Head of caudate nucleus (tissue), 42 donors: ENCODE results near the gene IQSEC1.

Experiments
- DNase-seq, 42 donors: peaks; one replicate each; pipeline versions ENCODE4 v3.0.0 to v3.0.0-alpha.2; 2020 to 2021; ENCODE audit warnings: mixed read lengths in 7 of 42
- intact Hi-C: fragments of 100-400 bp; cut with DNase I; formaldehyde crosslinking; loops from one replicate; pipeline ENCODE4 v1.15.0; 2022

Gene IQSEC1

DNA sequence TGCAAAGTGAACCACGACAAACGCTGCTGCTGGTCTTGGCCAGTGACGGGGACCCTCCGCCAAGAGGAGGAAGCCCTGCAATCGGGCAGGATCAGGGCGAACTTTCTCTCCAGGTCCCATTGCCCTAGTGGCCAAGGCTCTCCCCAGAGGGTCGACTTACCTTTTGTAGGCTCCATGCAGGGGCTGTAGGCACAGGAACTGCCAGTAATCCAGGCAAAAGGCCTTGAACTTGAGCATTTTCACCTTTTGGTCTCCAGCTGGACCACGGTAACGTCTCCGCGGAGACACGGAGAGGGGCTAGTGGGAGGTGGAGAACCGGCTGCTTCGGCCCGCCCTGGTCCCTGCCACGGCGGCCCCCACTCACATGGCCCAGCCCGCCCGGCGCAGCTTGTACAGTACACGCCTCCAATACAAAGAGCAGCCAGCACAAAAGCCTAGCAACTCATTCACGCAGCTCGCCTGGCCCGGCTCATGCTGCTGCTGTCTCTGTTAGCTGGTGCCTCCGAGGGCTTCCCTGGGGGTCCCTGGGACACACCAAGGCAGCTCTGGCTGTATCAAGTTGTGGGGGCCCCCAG lies 31.0 kb downstream of the IQSEC1 start:
- peak in 37 of 42 donors; percentile 49 to 82 (median 66) for DNase-seq
- intact Hi-C loops: no loop called here

DNA sequence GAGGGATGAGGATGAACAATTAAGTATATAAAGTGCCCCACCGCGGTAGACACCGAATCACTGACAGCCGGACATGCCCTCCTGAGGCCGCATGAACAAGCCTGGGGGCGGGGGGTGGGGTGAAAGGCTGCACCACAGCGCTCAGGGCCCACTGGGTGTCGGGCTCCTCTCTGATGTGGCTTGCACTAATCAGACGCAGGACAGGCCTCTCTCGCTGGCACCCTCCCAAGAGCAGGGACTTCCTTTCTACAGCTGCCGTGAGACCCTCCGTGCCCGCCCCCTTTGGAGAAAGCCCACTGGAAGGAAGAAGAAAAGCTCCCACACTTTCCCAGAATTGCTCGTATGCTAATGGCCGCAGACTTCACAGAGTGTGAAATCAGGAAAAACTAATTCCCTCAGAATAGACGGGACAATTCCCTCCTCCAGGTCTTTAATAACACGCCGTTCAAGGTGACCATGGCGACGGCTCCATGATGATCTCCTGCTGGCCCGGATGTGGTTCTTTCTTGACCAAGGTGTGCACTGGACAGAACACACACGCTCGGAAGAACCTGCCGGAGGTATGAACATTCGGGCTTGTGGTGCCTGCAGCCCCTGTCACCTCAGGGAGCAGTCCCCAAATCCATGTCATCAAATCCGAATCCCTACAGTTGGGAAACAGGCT lies 32.0 kb downstream of the IQSEC1 start:
- intact Hi-C loops: no loop called here
- DNase-seq: peak in 1 of 42 donors; percentile 39

DNA sequence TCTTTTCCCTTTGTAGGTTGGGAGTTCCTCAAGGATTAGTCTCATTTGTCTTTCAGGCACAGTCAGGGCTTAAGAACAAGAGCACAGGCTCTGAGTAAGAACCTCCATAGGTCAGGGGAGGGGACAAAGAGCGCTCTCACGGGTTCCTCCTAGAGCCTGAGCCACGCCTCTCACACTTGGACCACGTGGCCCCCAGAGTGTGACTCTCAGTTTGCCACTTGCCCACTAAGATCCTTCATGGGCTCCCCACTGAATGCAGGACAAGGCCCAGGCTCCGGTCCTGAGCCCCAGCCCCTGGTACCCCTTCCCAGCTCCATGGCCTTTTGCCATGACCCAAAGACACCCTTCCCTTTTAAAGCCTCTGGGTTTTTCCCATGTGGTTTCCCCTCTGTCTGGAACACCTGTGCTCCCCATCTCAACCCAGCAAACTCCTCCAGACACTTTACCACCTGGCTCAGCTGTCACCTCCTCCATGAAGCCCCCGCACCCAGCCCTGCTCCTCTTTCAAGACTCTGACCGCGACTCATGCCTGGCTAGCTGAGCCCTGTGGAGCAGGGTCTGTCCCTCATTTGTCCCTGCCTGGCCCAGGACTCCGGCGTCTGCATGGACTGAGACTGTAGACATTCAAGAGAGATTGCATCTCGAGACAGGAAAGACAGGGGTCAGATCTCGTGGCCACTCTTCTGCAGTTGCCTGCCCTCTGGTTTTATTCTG lies 32.7 kb downstream of the IQSEC1 start:
- intact Hi-C loops: no loop called here
- DNase-seq: peak in 1 of 42 donors; percentile 59

DNA sequence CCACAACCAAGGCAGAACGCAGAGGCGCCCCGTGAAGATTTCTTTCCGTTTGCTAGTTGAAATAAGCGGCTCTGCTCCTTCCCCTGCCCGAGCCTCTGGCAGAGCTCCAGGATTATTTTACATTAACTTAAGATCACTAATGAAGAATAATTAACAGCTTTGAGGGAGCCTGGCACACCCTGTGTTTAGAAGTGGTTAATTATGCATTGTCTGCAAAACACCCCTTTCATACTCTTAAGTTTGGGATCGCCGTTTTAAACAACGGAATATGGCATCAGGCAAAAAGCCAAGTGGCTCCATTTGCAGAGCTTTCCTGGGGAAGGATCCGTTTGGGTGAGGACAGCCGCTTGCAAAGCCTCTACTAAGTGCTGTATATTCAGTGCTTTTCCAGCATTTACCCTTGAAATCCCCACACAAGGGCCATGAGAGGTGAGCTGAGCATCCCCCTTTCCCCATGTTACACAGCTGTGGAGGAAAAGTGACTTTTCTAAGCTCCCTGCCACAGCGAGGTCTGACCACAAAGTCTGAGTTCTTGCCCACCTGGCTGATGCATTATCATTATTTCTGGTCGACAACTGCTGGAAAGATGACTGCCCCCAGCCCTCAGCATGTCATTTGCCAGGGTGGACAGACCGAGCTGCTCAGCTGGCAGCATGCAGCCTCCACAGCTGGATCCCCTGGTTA lies 33.9 kb downstream of the IQSEC1 start:
- intact Hi-C loops: no loop called here
- DNase-seq: no peak

DNA sequence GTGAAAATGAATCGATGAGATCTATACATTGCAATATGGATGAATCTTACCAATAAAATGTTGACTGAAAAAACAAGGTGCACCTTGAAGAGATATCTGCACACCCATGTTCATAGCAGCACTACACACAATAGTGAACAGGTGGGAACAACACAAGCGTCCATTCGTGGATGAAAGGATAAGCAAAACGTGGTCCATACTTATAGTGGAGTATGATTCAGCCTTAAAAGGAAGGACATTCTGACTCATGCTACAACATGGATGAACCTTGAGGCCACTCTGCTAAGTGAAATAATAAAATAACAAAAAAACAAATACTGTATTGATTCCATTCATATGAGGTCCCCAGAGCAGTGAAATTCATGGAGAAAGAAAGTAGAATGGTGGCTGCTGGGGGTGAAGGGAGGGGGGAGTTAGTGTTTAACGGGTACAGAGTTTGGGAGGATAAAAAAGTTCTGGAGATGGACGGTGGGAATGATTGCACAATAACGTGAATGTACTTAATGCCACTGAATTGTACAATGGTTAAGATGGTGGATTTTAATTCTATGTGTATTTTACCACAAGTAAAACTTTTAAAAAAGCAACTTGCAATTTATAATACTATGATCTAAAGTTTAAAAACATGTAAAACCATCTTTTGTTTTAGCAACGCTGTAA lies 35.6 kb downstream of the IQSEC1 start:
- DNase-seq: no peak
- intact Hi-C loops: no loop called here

DNA sequence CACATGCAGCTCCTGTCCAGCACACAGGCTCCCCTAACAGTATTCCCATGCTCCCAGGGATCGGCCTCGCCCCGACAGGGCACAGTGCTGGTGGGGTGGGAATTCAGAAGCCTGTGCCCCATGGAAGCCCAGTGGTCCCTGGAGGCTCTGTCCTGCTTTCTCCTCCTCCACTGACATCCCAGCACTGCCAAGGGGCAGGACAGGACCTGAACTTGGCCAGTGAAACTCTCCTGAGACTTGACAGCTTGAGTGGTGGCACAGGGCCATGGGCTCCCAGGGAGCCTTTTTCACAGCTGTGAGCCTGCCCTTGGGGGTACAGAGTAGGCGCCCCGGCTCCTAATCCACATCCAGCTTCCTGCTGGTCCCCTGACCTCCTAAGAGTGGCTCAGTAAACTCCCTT lies 38.4 kb downstream of the IQSEC1 start:
- no peak for DNase-seq

DNA sequence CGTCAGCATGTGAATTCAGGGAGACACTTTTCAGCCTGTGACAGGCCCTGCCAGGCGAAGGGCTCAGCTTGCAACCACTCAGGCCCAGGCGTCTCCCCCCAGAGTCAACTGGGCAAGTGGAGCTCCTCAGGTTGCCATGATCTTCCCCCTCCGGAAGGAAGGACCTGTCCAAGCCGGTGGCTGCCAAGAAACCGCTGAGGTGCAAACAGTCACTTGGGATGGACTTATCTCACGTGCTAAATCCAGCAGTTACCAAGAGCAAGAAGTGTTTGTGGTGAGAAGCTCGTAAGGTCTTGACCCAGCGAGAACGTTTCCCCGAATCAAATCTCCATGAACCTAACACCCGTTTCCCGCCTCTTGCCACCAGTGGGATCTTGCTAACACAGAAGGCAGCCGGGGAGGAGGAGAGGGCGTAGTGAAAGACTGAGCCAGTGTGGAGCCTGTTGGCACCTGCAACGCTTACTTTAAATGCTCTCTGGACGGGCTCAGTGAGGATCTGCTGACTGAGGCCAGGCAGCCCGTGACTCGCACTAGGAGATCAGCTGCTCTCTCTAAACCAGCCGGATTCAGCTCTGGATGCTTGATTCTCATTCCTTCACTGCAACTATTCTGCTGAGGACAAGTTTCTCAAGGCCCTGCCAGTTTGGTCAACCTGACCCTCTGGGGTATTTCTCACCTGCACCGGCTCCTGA lies 39.0 kb downstream of the IQSEC1 start:
- intact Hi-C loops: no loop called here
- DNase-seq: peak in 4 of 42 donors; percentile 29 to 60 (median 38)

More for the DNA sequence above, 38.4 kb downstream of the IQSEC1 start:
- intact Hi-C loops: no loop called here

DNA sequence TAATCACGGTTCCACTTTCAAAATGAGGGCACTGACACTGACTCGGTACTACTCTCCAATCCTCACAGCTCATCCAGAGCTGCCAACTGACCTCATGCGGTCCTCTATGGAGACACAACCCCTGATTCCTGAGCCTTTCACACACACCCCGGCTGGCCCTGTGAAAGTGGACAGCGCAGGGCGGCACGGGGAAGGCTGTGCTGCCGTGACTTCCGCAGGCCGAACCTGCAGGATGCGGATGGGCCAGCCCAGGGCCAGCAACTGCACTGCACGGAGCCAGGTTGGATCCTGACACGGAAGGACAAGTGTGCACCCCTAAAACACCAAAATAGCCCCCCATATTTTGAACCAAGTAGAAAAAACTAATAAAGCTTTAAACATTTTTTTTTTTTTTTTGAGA lies 41.0 kb downstream of the IQSEC1 start:
- DNase-seq: no peak
- intact Hi-C loops: no loop called here

DNA sequence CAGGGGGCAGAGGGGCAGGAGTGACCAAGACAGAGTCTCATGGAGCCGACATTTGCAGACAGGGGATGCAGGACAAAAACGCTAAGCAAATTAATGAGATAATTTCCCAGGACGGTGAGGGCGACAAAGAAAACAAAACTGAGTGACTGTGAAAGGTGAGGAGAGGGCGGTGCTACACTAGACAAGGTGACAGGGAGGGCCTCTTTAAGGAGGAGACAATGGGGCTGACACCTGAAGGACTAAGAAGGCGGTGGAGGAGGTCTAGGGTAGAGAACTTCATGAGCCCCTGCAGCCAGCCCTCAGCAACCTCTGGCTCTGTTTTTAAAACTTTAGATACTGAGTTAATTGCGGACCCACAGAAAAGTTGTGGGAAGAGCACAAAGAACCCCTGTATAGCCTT lies 41.6 kb downstream of the IQSEC1 start:
- intact Hi-C loops: no loop called here
- no peak for DNase-seq

DNA sequence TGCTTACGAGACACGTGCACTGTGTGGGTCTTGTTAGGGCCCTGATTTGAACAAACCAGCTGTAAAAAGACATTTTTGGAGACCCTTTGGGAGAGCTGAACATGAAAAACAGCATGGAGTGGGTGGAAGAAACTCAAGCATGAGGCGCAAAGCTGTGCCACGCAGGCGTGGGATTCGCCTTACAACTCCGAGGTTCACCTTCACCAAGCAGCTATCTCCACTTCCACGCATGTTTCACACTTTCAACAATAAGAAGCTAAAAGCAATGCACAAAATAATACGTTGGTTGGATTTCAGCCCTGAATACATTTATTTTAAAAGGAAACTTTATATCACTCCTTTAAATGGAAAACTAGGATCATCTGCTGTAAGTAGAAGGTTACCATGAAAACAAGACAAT lies 42.5 kb downstream of the IQSEC1 start:
- intact Hi-C loops: no loop called here
- DNase-seq: peak in 21 of 42 donors; percentile 37 to 79 (median 64)

DNA sequence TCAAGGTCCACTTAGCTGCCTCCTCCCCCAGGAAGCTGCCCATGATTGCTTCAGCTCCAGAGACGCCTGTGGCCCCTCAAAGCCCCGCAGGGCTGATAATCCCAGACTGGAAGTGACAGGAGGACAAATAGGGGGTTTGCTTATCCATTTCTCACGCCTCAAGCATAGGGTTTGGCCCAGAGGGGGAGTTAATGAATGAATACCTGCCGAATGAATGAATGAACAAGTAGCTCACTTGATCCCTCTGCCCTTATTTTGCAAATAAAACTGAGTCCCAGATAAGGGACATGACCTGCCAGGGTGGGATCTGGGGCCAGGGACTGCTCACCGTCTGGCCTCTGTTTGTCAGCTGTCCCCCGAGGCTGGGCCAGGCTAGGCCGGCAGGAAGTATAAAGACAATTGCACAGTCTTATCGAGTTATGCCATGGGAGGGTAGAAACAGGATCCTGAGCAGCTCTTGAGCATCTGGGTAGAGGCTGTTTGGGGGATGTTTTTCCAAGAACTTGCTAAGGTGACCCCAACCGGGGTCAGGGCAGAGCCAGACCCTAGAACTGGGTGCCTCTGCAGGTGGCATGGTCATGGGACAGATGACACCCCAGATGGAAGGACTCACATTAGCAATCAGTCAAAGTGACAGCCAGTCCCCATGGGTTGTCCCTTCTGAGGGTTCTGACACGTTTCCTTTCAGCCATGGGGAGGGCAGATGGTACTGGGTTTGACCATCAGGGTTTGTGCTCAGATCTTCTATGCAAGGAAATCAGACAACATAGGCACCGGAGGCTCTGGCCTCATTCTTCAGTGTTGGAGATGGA lies 45.0 kb downstream of the IQSEC1 start:
- DNase-seq: no peak
- intact Hi-C loops: no loop called here

DNA sequence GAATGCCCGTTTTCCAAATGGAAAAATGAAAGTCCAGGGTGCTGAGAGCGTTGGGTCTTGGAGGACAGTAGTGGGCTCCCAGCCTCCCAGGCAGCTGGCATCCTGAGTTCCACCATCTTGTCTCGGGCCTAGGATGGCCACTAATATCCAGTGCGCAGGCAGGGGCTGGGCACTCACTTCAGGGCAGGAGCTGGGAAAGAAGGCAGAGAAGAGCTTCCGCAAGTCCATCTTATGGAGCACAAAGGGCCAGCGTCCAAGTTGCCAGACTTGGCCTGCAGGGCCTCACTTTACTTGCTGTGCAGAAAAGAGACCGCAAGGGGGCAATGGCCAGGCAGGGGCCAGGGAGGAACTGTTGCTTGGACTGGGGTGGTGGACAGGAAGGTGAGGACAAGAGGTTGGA lies 46.1 kb downstream of the IQSEC1 start:
- intact Hi-C loops: no loop called here
- no peak for DNase-seq

DNA sequence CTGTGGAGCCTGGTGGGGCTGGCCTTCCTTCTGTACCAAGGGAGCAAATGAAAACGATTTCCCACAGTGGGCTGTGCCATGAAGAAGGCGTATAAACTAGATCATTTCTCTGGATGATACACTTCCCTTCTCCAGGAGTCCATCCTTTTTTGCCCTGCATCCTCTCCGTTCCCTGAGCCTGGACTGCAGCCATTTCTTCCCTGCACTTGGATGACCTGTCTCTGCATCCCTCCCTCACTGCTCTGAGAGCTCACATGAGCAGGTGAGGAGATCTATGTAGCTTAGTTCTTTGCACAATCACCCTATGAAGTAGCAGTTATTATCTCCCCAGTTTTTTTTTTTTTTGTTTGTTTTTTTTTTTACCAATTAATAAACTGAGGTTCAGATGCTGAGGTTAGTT lies 46.7 kb downstream of the IQSEC1 start:
- DNase-seq: no peak
- intact Hi-C loops: no loop called here

DNA sequence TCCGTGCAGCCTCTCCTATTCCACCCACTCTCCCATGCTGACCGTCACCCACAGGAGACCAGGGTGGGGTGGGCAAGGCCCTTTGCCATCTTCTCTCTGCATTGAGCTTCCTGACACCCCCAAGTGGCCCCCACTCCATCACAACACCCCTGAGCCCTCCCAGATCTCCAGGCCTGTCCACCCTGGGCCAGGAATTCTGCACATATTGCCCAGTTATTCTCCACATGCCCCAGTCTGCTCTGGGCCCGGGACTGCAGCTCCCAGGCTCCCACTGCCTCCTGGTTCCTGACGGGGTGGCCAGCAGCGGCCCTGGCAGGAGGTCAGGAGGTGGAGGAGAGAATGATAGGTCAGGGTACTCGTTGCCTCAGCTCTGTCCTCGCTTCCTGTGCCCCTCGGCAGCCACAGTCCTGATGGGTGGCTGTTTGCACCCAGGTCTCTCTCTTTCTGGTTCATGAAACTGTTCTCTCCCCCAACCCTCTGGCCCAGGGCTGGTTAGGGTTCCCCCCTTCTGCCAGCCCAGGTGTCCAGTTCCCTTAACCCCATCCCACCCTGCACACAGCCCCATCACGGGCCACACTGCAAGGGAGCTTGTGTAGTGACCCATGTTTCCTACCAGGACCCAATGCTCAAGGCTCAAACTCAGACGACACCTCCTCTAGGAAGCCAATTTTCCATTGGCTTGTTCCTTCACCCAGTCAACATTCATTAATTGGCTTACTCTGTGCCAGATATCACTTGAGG lies 47.3 kb downstream of the IQSEC1 start:
- intact Hi-C loops: no loop called here
- no peak for DNase-seq

DNA sequence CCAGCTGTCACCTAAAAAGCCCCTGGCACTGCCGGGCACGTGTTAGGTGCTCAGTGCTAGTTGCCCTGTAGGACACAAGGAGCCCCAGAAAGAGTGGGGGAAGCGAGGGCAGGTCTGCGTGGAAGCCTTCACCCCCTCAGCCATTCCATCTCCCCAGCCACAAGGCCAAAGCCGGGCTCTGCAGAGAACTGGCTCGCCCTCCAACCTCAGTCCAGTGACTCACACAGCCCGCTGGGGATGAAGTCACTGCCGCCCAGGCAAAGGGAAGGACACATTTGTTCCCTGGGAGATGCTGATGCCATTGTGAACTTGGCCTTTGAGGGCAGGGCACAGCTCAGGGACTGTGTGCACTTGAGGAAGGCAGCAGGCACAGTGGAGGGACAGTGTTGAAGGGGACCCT lies 48.1 kb downstream of the IQSEC1 start:
- intact Hi-C loops: no loop called here
- peak in 33 of 42 donors; percentile 50 to 88 (median 69) for DNase-seq

DNA sequence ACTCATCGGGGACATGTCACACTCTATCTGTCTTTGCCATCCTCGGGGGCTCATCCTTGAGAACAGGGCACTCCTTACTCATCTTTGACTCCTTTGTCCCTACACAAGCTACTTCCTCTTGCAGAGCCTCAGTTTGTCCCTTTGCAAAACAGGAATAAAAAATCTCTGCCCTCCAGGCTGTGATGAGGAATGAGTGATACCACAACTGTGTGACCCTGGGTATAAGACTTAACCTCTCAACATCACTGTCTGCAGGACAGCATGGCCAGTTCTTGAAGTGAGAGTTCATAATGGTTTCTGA lies 48.5 kb downstream of the IQSEC1 start:
- intact Hi-C loops: no loop called here
- DNase-seq: no peak

DNA sequence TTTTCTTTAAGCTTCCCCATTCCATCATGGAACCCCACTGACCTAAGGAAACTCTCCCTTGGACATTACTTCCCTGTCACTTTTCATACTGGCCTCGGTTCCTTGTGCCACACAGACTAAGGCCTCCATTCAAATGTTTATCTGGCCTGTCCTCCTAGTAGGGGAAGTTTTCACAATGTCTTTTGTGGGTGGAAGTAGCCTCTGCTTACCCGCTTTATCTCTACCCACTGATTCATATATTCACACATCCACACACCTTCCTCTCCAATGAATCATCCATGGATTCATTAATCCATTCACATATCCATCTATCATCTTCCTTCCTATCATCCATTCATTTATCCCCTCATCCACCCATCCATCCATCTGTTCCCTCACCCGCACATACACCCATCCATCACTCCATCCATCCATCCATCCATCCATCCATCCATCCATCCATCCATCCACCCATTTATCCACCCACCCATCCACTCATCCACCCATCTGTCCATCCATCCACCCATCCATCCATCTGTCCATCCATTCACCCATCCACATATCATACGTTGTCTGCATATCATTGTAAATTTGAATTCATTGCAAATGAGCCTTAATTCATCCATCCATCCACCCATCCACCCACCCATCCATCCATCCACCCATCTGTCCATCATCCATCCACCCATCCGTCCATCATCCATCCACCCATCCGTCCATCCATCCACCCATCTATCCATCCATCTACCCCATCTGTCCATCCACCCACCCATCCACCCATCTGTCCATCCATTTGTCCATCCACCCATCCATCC lies 49.1 kb downstream of the IQSEC1 start:
- peak in 1 of 42 donors; percentile 0 for DNase-seq
- intact Hi-C loops: no loop called here
